Osteocyte (in vitro differentiated cells): ENCODE measurements around the gene RCAN2. TPM values are rescaled to one million over a fixed set of nuclear protein-coding genes. Genes with fewer than 3 reads are reported as not detected.
A peak's percentile ranks its signal among the peaks of the same experiment; 100 is the strongest.

Experiments
- DNase-seq: peaks from one replicate; pipeline ENCODE4 v3.0.0; 2021; ENCODE audit warnings: mixed read lengths; ENCODE audit not compliant: unreplicated experiment; ENCODE audit errors: extremely low spot score
- H3K27ac Mint-ChIP-seq: one replicate; pipeline ENCODE4 v1.8.0; 2021; ENCODE audit warnings: mild to moderate bottlenecking, mixed read lengths; ENCODE audit not compliant: unreplicated experiment
- H3K27me3 Mint-ChIP-seq: one replicate; pipeline ENCODE4 v1.8.0; 2021; ENCODE audit warnings: mixed read lengths; ENCODE audit not compliant: unreplicated experiment
- H3K36me3 Mint-ChIP-seq: one replicate; pipeline ENCODE4 v1.8.0; 2021; ENCODE audit warnings: mixed read lengths; ENCODE audit not compliant: unreplicated experiment
- H3K4me1 Mint-ChIP-seq: one replicate; pipeline ENCODE4 v1.8.0; 2021; ENCODE audit warnings: mixed read lengths; ENCODE audit not compliant: unreplicated experiment
- H3K4me3 Mint-ChIP-seq: one replicate; pipeline ENCODE4 v1.8.0; 2021; ENCODE audit warnings: mild to moderate bottlenecking, moderate library complexity, mixed read lengths; ENCODE audit not compliant: unreplicated experiment
- H3K9me3 Mint-ChIP-seq: one replicate; pipeline ENCODE4 v1.8.0; 2021; ENCODE audit warnings: mixed read lengths; ENCODE audit not compliant: unreplicated experiment
- total RNA-seq: library from RNA; stranded (reverse); gene quantifications from 2 replicates; pipeline ENCODE4 v1.2.1, GENCODE V29; 2021
- TF ChIP-seq, protein P1 (sequence below): fragments of 200-600 bp; sonication (generic); IDR thresholded peaks from 2 replicates; pipeline ENCODE4 v1.5.0; 2021; ENCODE audit warnings: antibody characterized with exemption, mild to moderate bottlenecking, moderate library complexity

Gene RCAN2
- total RNA-seq, 1 donor from 2014 or later: 31.3 TPM

DNA sequence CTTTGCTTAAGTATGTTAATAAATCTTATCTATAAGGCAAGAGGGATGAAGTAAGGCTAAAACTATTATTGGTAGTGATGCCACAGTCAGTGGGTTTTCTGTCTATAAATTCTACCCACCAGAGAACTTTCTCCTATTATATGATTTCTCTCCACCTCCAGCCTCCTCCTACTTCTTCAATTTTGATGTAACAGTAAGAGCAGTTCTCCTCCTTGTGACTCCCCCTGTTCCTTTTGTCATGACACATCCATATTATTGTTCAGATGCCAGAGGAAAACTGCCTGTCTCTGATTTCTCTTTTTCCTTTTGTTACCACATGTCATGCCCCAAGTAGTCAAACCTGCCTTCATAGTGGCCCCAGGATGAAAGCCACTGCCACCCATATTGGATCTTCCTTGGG is 9.1 kb upstream of the RCAN2 start:
- peaks cover 35% of the 10 kb centered on the region for H3K27me3 Mint-ChIP-seq
- no peak for DNase-seq
- peaks cover 4% of the 10 kb centered on the region for H3K4me1 Mint-ChIP-seq
- no peak overlapping the region for H3K4me3 Mint-ChIP-seq
- H3K27ac Mint-ChIP-seq: no peak overlapping the region
- no peaks in the 10 kb centered on the region for H3K36me3 Mint-ChIP-seq
- TF ChIP-seq, protein P1, sequence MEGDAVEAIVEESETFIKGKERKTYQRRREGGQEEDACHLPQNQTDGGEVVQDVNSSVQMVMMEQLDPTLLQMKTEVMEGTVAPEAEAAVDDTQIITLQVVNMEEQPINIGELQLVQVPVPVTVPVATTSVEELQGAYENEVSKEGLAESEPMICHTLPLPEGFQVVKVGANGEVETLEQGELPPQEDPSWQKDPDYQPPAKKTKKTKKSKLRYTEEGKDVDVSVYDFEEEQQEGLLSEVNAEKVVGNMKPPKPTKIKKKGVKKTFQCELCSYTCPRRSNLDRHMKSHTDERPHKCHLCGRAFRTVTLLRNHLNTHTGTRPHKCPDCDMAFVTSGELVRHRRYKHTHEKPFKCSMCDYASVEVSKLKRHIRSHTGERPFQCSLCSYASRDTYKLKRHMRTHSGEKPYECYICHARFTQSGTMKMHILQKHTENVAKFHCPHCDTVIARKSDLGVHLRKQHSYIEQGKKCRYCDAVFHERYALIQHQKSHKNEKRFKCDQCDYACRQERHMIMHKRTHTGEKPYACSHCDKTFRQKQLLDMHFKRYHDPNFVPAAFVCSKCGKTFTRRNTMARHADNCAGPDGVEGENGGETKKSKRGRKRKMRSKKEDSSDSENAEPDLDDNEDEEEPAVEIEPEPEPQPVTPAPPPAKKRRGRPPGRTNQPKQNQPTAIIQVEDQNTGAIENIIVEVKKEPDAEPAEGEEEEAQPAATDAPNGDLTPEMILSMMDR: no peak
- no peaks in the 10 kb centered on the region for H3K9me3 Mint-ChIP-seq

DNA sequence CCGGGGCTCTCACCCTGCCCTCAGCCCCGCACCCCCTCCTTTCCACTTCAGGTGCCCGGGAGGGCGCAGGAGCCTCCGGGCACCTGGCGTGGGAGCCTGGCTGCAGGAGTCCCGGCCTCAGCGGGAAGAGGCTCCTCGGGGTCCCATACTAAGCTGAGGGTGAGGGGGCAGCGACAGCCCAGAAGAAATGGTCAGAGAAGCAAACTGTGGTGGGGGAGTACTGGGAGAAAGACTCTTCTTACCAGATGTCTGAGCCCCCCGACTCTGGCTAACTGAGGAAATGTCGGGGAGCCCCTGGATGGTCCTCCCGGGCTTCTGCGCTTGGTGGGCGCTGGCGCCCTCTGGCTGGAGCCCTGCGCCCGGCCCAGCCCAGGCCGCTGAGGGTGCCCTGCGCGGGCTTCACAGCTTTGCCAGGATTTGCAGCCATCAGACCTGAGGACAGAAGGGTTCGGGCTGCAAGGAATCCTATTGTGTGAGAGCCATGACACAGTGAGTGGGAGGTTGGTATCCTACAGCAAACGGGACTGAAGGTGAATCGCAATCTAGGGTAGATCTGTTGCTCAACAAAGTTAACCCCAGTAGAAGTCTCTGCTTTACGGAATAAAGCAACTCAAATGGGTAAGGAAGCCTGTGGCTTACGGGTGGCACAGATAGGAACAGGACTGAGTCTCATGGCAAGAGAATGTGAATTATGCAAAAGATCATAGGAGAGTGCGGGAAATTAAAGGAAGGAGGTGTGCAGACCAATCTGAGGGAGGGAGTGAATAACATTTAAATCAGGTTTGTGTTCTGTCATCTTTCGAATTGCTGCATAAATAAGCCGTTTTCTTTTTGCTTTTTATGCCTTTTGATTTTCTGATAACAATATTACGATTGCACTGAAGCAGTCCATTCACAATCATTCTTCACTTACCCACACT is 639 bp upstream of the RCAN2 start:
- Mint-ChIP-seq H3K4me1 (peaks cover 29% of the 10 kb centered on the region), H3K36me3 (peaks cover 18% of the 10 kb centered on the region), H3K27ac (peak overlapping the region; percentile 11), H3K9me3 (no peaks in the 10 kb centered on the region), H3K27me3 (peaks cover 35% of the 10 kb centered on the region), H3K4me3 (peak overlapping the region; percentile 74)
- TF ChIP-seq, protein P1: peak; percentile 90
- DNase-seq: peak; percentile 84

DNA sequence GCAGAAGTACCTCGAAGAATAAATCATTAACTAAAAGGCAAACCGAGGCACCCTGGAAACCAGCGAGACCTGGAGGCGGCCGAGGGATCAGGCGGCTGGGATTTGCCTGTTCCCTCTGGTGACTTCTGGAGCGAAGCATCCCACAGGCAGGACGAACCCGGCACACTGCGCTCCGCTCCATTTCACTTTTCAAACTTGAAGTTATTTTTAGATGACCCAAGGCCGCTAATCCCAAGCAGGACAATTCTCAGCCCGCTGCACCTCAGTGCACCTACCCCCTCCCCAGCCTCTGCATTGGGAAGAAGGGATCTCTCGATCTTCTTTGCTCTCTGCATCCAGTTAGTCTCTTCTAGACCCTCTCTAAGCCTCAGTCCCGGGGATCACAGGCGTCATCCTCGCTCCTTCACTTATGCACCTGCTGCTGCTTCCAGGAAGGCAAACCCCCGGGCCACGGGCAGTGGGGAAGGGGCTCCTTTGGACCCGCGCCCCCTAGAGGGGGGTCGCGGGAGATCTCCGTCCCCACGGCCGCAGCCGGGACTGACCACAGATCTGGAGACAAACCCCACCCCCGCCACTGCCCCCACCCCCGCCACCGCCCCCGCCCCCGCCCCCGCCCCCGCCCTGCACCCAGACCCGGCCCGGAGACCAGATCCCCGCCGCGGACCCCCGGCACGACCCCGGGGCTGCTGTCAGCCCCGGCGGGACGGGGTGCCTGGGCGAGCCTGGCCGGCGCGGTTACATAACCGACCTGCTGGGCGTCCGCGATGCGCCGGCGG is 636 bp downstream of the RCAN2 start:
- Mint-ChIP-seq H3K4me1 (peaks cover 39% of the 10 kb centered on the region), H3K27ac (no peak overlapping the region), H3K9me3 (no peaks in the 10 kb centered on the region), H3K36me3 (peaks cover 18% of the 10 kb centered on the region), H3K27me3 (peaks cover 31% of the 10 kb centered on the region), H3K4me3 (peak overlapping the region; percentile 86)
- TF ChIP-seq, protein P1: peak; percentile 59
- peak; percentile 85 for DNase-seq

DNA sequence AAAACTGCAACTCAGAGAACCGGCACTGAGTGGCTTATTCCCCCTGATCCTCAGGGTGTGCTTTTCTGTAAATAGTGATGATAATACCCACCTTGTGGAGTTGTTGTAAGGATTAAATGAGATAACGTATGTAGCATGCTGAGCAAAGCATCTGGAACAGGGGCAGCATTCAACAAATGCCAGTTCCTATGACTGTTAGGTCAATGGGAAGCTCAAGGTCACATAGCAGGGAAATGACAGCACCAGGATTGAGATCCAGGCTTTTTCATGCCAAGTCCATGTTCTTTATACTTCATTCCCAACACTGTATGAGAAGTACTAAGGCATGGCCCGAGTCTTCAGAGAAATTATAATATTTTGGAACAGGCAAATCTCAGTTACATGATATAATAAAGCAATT is 5.1 kb downstream of the RCAN2 start:
- H3K27ac Mint-ChIP-seq: no peak overlapping the region
- H3K36me3 Mint-ChIP-seq: peaks cover 22% of the 10 kb centered on the region
- peaks cover 45% of the 10 kb centered on the region for H3K4me1 Mint-ChIP-seq
- no peak for DNase-seq
- H3K9me3 Mint-ChIP-seq: no peaks in the 10 kb centered on the region
- H3K27me3 Mint-ChIP-seq: peaks cover 2% of the 10 kb centered on the region
- TF ChIP-seq, protein P1: no peak
- H3K4me3 Mint-ChIP-seq: no peak overlapping the region
